Measurements from ENCODE around the gene SARS2.

DNA sequence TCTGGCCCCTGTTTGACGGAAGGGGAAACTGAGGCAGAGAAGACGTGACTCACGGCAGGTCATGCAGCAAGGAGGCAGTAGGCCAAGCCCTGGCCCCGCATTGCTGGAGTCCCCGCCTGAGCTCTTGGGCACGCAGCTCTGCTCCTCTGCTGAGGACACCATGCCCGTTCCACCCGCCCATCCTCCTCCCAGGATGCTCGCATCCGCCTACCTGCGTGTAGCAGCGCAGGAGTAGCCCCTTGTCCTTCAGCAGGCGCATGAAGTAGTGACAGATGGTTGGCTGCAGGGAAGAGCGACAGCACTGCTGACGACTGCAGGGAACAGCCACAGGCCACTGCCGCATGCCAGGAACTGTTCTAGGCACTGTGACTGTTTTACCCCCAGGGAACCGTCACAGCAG is 41.7 kb downstream of the SARS2 start:
- TF ChIP-seq, protein P1, sequence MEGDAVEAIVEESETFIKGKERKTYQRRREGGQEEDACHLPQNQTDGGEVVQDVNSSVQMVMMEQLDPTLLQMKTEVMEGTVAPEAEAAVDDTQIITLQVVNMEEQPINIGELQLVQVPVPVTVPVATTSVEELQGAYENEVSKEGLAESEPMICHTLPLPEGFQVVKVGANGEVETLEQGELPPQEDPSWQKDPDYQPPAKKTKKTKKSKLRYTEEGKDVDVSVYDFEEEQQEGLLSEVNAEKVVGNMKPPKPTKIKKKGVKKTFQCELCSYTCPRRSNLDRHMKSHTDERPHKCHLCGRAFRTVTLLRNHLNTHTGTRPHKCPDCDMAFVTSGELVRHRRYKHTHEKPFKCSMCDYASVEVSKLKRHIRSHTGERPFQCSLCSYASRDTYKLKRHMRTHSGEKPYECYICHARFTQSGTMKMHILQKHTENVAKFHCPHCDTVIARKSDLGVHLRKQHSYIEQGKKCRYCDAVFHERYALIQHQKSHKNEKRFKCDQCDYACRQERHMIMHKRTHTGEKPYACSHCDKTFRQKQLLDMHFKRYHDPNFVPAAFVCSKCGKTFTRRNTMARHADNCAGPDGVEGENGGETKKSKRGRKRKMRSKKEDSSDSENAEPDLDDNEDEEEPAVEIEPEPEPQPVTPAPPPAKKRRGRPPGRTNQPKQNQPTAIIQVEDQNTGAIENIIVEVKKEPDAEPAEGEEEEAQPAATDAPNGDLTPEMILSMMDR (IDR thresholded peaks at IDR 0.05): no peak
- TF ChIP-seq POLR2A (IDR thresholded peaks at IDR 0.05): no peak
